NCI-H187 (cell line): ENCODE data around the gene PCDHGB1.
"Not testable (repeated sequence)": the region's sequence is repeated elsewhere in the genome, so short reads cannot be mapped to it uniquely, and the experiment has no call there.

Experiments
- DNase-seq, 2 experiments: peaks; one replicate each; lab custom pipeline; 2025; lab: John Stamatoyannopoulos, UW

Gene PCDHGB1

GRCh38 chr5:141349917-141350619 lies at the start of gene PCDHGB1:
PCDHGB1 (plus strand) TSS chr5:141350099; CDS start chr5:141350261, 162 bp downstream.
- peak; percentile 22 to 40 for DNase-seq

- no peak for DNase-seq
Measured at GRCh38 chr5:141303756-141304155, 46.1 kb upstream of the PCDHGB1 start, which contains the start of gene SLC25A2. SLC25A2 (minus strand) TSS chr5:141304049; CDS start chr5:141303865, 184 bp downstream.

GRCh38 chr5:141306630-141307029 lies 43.3 kb upstream of the PCDHGB1 start:
- no peak for DNase-seq

GRCh38 chr5:141313711-141314110 lies 36.2 kb upstream of the PCDHGB1 start:
- DNase-seq = no peak

GRCh38 chr5:141316963-141317362 lies 32.9 kb upstream of the PCDHGB1 start:
- not testable (repeated sequence) for DNase-seq

- no peak for DNase-seq
Measured at GRCh38 chr5:141319202-141319601, 30.7 kb upstream of the PCDHGB1 start.

- no peak for DNase-seq
Measured at GRCh38 chr5:141319699-141320098, 30.2 kb upstream of the PCDHGB1 start.

- peak; percentile 74 to 78 for DNase-seq
Measured at GRCh38 chr5:141320225-141321169, 29.4 kb upstream of the PCDHGB1 start, which contains the start of gene TAF7. TAF7 (minus strand) TSS chr5:141320784; CDS start chr5:141320044, 740 bp downstream.

GRCh38 chr5:141322261-141322660 lies 27.6 kb upstream of the PCDHGB1 start:
- no peak for DNase-seq

GRCh38 chr5:141326088-141326854 lies 23.6 kb upstream of the PCDHGB1 start:
- peak; percentile 52 to 64 for DNase-seq

GRCh38 chr5:141328231-141328630 lies 21.7 kb upstream of the PCDHGB1 start:
- no peak for DNase-seq

- DNase-seq = no peak
Measured at GRCh38 chr5:141330299-141331080, 19.4 kb upstream of the PCDHGB1 start, which contains the start of gene PCDHGA1. PCDHGA1 (plus strand) TSS chr5:141330514.

- not testable (repeated sequence) for DNase-seq
Measured at GRCh38 chr5:141332571-141332970, 17.3 kb upstream of the PCDHGB1 start.

- no peak for DNase-seq
Measured at GRCh38 chr5:141338538-141339306, 11.2 kb upstream of the PCDHGB1 start, which contains the start of gene PCDHGA2. PCDHGA2 (plus strand) TSS chr5:141338760.

GRCh38 chr5:141340781-141341354 lies 9.0 kb upstream of the PCDHGB1 start:
- not testable (repeated sequence) for DNase-seq

- DNase-seq = no peak
Measured at GRCh38 chr5:141342773-141343172, 7.1 kb upstream of the PCDHGB1 start.

GRCh38 chr5:141343242-141343952 lies 6.5 kb upstream of the PCDHGB1 start, which contains the start of gene PCDHGA3:
PCDHGA3 (plus strand) TSS chr5:141343829; CDS start chr5:141344034, 205 bp downstream.
- DNase-seq = no peak

- DNase-seq = no peak
Measured at GRCh38 chr5:141343953-141344463, 5.9 kb upstream of the PCDHGB1 start.

GRCh38 chr5:141345327-141345726 lies 4.6 kb upstream of the PCDHGB1 start:
- DNase-seq = no peak
